ENCODE data around the gene PSD2.

DNA sequence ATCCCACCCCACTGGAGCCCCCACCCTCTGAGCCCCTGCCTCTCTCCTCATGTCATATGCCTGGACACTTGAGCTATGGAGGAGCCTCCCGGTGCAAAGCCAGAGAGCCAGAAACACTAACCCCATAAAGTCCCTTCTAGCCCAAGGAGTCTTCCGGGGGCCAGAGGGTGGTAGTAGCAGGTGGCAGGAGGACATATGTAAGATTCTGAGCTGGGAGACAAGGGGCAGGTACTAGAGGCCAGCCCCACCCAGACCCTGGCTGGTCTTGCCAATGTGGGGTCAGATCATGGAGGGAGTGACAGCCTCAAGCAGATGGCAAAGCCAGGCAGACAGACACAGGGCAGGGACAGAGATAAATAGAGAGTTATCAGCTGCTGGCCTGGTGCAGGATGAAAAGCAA is 63.4 kb downstream of the PSD2 start:
- TF ChIP-seq, protein P1, sequence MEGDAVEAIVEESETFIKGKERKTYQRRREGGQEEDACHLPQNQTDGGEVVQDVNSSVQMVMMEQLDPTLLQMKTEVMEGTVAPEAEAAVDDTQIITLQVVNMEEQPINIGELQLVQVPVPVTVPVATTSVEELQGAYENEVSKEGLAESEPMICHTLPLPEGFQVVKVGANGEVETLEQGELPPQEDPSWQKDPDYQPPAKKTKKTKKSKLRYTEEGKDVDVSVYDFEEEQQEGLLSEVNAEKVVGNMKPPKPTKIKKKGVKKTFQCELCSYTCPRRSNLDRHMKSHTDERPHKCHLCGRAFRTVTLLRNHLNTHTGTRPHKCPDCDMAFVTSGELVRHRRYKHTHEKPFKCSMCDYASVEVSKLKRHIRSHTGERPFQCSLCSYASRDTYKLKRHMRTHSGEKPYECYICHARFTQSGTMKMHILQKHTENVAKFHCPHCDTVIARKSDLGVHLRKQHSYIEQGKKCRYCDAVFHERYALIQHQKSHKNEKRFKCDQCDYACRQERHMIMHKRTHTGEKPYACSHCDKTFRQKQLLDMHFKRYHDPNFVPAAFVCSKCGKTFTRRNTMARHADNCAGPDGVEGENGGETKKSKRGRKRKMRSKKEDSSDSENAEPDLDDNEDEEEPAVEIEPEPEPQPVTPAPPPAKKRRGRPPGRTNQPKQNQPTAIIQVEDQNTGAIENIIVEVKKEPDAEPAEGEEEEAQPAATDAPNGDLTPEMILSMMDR (IDR thresholded peaks at IDR 0.05; ENCODE audit: low read depth, low read length, poor library complexity, severe bottlenecking) = no peak
- TF ChIP-seq EZH2phosphoT487 (IDR thresholded peaks at IDR 0.05; ENCODE audit: borderline replicate concordance, low read length) = no peak
